Left cardiac atrium (tissue), 4 donors: ENCODE results near the gene ELP5. TPM values are rescaled to one million over a fixed set of nuclear protein-coding genes. Genes with fewer than 3 reads are reported as not detected.

Experiments
- ATAC-seq, 2 donors: fragments of 200-7000 bp; cut with Tn5 transposase; one replicate each; pipeline ENCODE4 v1.9.1; 2020; ENCODE audit warnings: mild to moderate bottlenecking in 2 of 2, moderate library complexity in 2 of 2
- DNase-seq: peaks from one replicate; pipeline ENCODE4 v3.0.0-alpha.2; 2020
- intact Hi-C, 2 donors: fragments of 100-400 bp; cut with DNase I; formaldehyde crosslinking; loops; one replicate each; pipeline versions ENCODE4 v1.14.1 to v1.15.1; 2022 to 2023
- total RNA-seq, 2 donors: library from RNA; stranded (reverse); fragmentation: NEBNext Ultra II Directional; extraction: Animal tissue kit (Norgen Biotek cat#: 25700); gene quantifications; one replicate each; pipeline ENCODE4 v1.2.1, GENCODE V29; 2021
- donor health status: DM: no; HTN: yes; CAD: no.
- donor health status: DM: no; HTN: yes; CAD: no; lungs with severe emphysema.
- donor health status: DM: yes; HTN: yes; CAD: no.
- donor health status: Dilated cardiomyopathy.

The ELP5 gene
- total RNA-seq, 2 donors from 2014 or later = 68.3 to 93.8 TPM

DNA sequence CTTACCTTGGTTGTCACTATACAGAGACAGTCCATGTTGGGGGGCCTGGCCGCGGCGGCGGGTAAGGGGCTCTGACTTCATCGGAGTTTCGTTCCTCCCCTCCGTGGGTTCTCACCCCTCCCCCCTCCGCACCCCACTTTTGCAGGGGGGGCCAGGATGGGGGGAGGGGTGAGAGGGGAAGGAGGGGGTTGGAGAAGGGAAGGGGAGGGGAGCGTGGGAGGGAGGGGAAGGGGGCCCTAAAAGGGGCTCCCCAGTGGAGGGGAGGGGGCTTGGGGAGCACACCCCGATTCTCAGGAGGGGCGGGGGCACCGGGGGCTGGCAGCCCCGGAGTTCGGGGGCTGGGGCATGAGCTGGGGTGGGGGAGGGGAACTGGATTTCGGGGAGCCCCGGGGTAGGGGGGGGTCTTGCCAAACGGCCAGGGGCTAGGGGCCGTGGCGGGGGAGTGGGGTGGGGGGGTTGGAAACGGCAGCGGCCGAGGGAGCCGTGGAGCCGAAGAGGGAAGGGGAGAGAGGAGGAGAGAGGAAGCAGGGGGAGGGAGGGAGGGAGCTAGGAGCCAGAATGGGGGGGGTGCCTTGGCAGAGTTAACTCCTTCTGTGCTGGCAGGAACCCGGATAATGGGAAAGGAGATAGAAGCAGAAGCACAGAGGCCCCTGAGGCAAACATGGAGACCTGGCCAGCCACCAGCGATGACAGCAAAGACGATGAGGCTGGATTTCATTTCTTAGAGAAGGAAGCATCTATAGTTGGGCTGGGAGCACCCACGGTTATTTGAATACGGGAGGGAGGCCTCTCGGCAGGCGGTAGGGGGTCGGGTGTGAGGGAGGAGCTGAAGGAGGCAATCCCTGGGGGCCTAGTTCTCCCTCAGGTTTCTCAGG, 34.7 kb upstream of the ELP5 start:
- intact Hi-C loops = no loop called here
- DNase-seq (peak; percentile 74), ATAC-seq (no peak)

GRCh38 chr17:7218166-7218565, 33.8 kb upstream of the ELP5 start:
- ATAC-seq (no peak), DNase-seq (peak; percentile 26)
- intact Hi-C loops = no loop called here

GRCh38 chr17:7218758-7219157, 33.3 kb upstream of the ELP5 start:
- ATAC-seq (no peak), DNase-seq (peak; percentile 21)
- intact Hi-C loops = no loop called here

DNA sequence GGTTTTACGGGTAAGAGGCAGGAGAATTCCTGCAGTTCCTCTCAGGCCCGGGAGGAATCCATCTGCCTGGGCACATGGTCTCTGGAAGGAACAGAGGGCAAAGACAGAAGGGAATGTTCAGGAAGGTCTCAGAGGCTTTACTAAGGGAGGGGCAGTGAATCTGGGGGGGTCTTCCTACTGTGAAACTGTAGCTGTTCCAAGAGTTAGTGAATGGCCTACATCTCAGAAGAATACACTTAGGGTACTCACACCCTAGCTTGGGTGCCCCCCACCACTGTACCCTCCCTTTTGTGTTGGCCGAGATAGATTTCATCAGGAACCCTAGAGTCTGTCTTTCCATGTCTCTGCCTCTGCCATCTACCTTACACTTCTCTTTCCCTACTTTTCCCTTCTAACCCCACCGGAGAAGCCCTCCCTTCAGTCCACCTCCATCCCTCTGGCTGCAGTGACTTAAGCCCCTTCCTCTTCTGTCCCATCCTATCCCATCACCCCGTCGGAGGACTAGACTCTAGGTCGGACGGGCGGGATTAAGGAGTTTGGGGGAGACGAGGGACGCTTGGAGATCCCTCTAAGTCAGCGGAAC, 32.7 kb upstream of the ELP5 start:
- ATAC-seq (no peak), DNase-seq (no peak)
- intact Hi-C loops = no loop called here

DNA sequence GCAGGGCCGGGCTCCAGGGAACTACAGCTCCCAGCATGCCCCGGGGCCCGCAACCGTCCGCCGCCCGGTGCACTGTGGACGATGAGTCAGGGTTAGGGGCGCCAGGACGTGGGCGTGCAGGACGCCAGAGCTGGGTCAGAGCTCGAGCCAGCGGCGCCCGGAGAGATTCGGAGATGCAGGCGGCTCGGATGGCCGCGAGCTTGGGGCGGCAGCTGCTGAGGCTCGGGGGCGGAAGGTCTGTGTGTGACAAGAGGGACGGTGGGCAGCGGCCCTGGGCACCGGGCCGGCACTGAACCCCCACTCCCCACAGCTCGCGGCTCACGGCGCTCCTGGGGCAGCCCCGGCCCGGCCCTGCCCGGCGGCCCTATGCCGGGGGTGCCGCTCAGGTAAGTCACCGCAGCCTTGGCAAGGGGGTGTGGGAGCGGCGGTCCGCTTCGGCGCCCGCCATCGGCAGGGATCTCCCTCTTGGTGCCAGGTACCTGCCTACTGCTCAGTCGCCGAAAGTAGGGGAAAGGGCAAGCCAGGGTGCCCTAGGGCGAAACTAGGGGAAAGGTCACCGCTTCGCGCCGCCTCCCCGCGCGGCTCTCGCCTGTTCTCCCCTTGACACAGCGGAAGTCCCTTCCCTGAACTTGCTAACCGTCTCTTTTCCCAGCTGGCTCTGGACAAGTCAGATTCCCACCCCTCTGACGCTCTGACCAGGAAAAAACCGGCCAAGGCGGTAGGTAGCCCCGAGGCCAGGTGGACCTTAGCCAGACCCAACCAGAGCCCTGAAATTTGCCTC, 32.0 kb upstream of the ELP5 start, which contains the start of the genes ACADVL and DLG4:
Gene ACADVL, plus strand, starts transcription at position 127 of the 781 bp plus-strand sequence. Its CDS starts 47 bp downstream, at position 174.
Gene DLG4, minus strand, starts transcription at position 25 of the 781 bp plus-strand sequence.
- DNase-seq (peak; percentile 98), ATAC-seq (peak; percentile 82 to 90)
- intact Hi-C loops = no loop called here

- intact Hi-C loops = no loop called here
- DNase-seq (peak; percentile 60), ATAC-seq (peak in 1 of 2 donors; percentile 2)
These were observed 31.3 kb upstream of the ELP5 start for GRCh38 chr17:7220593-7221277.

DNA sequence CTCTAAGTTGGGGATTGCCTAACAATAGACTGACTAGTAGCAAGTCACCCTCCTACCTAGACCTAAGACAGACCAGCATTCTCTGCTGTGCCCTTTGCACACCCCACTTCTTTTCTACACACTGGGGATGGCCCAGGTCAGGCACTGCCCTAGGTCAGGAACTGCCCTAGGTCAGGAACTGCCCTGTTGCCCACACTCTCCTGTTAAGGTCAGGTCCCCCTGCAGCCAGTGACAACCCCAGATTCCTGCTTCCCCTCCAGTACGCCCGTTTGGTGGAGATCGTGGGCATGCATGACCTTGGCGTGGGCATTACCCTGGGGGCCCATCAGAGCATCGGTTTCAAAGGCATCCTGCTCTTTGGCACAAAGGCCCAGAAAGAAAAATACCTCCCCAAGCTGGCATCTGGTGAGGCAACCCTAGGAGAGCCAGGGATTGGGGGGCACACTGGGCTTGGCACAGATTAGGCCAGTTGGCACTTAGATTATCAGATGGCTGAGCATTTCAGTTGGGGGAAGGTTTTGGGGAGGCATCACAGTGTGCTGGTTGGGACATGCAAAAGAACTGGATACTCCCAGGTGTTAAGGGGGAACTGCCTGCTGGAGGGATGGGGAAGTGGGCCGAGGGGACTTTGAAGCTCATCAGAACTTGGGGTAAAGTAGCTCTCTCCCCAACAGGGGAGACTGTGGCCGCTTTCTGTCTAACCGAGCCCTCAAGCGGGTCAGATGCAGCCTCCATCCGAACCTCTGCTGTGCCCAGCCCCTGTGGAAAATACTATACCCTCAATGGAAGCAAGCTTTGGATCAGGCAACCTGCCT, 30.5 kb upstream of the ELP5 start:
- peak; percentile 21 for DNase-seq
- intact Hi-C loops = no loop called here
- no peak for ATAC-seq

DNA sequence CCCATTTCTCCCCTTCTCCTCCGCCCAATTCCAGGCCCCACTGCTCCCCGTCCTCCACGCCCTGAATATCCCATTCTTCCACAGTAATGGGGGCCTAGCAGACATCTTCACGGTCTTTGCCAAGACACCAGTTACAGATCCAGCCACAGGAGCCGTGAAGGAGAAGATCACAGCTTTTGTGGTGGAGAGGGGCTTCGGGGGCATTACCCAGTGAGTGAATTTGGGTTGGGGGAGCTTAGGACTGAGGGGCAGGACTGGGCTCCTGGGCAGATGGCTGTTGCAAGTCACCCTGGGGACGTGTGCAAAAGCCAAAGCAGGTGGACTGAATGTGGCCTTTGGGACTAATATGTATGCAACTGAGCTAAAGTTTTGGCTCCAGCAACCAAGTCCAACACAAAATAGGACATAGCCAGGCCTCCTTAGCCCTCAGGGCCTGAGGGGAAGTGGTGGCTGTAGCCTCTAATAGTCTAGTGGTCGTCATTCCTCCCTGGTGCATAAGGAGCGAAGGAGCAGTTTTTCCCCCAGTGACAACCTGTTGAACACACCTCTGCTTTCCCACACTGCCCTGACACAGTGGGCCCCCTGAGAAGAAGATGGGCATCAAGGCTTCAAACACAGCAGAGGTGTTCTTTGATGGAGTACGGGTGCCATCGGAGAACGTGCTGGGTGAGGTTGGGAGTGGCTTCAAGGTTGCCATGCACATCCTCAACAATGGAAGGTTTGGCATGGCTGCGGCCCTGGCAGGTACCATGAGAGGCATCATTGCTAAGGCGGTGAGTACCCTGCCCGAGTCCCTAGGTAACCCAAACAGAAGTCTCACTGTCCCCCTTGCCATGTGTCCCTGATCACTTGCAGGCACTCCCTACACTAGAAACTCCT, 29.7 kb upstream of the ELP5 start:
- DNase-seq (no peak), ATAC-seq (no peak)
- intact Hi-C loops = no loop called here

DNA sequence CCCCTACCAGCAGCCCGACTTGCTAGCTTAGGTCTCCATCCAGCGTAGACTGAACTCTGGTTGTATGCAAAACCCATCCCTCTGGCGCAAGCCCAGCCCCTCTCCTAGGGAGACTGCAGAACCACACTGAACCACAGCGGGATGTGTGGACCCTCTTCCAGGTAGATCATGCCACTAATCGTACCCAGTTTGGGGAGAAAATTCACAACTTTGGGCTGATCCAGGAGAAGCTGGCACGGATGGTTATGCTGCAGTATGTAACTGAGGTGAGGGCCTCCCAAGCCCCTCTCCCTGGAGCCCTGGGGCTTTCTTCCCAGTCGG, 29.1 kb upstream of the ELP5 start:
- ATAC-seq (no peak), DNase-seq (peak; percentile 20)
- intact Hi-C loops = no loop called here

- DNase-seq (no peak), ATAC-seq (no peak)
- intact Hi-C loops = no loop called here
These were observed 28.6 kb upstream of the ELP5 start for GRCh38 chr17:7223375-7223774.

DNA sequence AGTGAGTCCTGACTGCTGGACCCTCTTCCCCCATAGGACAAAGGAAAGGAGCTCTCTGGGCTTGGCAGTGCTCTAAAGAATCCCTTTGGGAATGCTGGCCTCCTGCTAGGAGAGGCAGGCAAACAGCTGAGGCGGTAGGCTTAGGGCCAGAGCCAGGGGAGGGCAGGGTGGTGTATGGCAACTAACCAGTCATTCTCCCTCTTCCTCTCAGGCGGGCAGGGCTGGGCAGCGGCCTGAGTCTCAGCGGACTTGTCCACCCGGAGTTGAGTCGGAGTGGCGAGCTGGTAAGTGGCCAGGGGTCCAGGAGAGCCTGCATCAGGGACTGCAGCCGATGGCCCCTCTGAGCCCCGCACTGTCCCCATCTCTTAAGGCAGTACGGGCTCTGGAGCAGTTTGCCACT, 27.9 kb upstream of the ELP5 start:
- no peak for ATAC-seq
- peak; percentile 29 for DNase-seq
- intact Hi-C loops = no loop called here

- no peak for DNase-seq
- no peak for ATAC-seq
- intact Hi-C loops = no loop called here
These were observed 27.3 kb upstream of the ELP5 start for GRCh38 chr17:7224661-7225111.

DNA sequence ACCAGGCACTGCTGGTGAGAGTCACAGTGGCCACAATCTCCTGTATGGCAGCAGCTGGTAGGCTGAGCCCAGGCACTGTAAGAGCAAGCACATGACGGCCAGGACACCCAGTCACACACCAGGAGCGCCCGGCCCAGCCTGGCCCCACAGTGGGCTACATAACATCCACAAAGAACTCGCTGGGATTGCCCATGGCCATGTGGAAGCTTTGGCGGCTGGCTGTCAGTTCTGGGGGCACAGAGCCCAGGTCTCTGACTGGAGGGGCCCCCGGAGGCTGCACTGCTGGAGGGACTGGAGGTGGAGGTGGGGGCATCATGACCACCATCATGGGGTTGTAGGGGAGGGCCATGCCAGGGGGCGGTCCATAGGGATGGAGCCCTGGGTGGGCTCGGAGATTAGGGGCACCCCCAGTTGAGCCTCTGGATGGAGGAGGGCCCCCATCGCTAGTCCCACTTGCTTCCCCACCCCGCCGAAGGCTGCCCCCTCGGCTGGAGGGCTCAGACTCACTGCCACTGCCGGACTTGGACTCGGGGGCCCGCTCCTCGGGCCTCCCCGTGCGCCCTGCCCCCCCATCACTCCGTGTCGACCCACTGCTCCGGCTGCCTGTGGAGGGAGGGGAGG, 26.2 kb upstream of the ELP5 start:
- no peak for ATAC-seq
- intact Hi-C loops = no loop called here
- peak; percentile 26 for DNase-seq

- ATAC-seq = no peak
- intact Hi-C loops = no loop called here
- peak; percentile 21 for DNase-seq
These were observed 25.0 kb upstream of the ELP5 start for GRCh38 chr17:7226721-7227710.

DNA sequence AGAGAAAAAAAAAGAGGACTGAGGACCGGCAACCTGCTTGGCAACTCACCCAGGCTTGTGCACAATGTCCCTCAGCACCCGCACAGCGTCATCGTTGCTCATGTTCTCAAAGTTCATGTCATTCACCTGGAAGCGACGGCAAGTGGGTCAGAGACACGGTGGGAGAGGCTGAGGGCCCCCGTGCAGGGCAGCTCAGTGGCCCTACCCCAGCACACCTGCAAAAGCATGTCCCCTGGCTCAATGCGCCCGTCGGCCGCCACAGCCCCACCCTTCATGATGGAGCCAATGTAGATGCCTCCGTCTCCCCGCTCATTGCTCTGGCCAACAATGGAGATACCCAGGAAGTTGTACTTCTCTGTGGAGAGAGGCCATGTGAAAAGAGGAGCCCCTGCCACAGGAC, 23.1 kb upstream of the ELP5 start:
- no peak for DNase-seq
- intact Hi-C loops = no loop called here
- ATAC-seq = no peak

DNA sequence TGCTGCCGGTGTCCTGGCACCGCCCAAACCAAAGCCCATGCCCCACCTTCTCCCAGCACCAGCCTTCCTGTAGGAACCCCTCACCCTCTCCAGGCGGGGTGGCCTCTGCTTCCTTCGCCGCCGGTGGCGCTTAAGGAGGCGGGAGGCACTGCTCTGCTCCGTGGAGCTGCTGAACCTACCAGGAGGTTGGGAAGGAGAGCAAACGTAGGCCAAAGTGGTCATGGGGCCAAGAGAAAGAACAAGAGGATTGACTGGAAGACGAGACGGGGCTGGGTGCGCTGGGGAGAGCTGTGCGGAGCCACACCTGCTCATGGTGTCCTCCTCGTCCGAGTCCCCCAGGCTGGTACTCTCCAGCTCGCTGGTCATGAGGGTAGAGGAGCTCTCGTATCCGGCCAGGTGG, 22.5 kb upstream of the ELP5 start:
- intact Hi-C loops = no loop called here
- no peak for ATAC-seq
- peak; percentile 22 for DNase-seq
